ACHN (cell line): ENCODE data around the gene MYO9A.
"Not testable (repeated sequence)": the region's sequence is repeated elsewhere in the genome, so short reads cannot be mapped to it uniquely, and the experiment has no call there.

ENCODE experiments used
- DNase-seq: peaks from one replicate; pipeline ENCODE4 v3.0.0-alpha.2; 2015
- in situ Hi-C: cut with HindIII; loops from 2 replicates; pipeline ENCODE4 v1.10.0; 2017; ENCODE audit warnings: low sequenced_read_pairs, low pct_ligation_motif_present, low pct_unique_long_range_greater_than_20kb

The MYO9A gene

DNA sequence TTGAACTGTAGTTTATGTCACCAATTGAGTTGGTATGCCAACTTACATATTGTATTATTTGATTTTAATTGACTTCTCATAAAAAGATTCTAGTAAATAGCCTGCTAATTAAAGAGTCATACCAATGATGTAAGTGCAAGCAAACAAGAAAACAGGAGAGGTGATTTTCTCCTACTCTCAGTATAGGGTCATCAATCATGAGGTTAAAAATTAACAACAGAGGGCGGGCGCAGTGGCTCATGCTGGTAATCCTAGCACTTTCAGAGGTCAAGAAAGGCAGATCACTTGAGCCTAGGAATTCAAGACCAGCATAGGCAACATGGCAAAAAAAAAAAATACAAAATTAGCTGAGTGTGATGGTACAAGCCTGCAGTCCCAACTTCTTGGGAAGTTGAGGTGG is 108.7 kb downstream of the MYO9A start:
- in situ Hi-C loops, result no loop called here
- peak; percentile 77 for DNase-seq

- in situ Hi-C loops, result no loop called here
- DNase-seq, result no peak
These were observed 111.6 kb downstream of the MYO9A start for GRCh38 chr15:72006382-72006781.

- in situ Hi-C loops, result no loop called here
- DNase-seq, result no peak
These were observed 112.5 kb downstream of the MYO9A start for GRCh38 chr15:72005483-72005882.

GRCh38 chr15:71999807-72000206 is 118.1 kb downstream of the MYO9A start:
- in situ Hi-C loops, result no loop called here
- no peak for DNase-seq

DNA sequence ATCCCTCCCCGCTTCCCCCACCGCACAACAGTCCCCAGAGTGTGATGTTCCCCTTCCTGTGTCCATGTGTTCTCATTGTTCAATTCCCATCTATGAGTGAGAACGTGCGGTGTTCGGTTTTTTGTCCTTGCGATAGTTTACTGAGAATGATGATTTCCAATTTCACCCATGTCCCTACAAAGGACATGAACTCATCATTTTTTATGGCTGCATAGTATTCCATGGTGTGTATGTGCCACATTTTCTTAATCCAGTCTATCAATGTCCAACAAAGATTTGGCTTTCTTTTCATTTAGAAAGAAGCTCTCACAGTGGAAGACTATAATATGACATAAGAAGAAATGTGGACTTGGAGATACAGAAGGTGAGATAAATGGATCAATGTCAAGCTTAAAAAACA is 119.2 kb downstream of the MYO9A start:
- in situ Hi-C loops, DNase-seq: not testable (repeated sequence)

DNA sequence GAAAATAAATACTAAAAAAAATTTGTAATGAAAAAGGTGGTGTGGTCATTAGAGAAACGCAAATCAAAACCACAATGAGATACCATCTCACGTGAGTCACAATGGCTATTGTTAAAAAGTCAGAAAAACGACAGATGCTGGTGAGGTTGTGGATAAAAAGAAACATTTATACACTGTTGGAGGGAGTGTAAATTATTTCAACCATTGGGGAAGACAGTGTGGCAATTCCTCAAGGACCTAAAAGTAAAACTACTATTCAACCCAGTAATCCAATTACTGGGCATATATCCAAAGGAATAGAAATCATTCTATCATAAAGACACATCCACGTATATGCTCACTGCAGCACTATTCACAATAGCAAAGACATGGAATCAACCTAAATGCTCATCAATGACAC is 120.3 kb downstream of the MYO9A start:
- in situ Hi-C loops, result no loop called here

DNA sequence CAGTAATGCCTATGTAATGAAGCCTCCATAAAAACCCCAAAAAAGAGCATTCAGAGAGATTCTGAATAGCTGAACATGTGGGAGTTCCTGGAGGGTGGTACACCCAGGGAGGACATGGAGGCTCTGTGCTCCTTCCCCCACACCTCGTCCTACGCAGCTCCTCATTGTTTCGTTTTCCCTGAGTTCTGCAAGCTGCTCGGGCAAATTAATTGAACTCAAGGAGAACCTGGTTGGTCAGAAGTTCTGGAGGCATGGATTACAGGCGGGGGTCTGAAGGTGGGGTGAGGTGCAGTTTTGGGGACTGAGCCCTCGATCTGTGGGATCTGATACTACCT is 142.2 kb downstream of the MYO9A start:
- DNase-seq, result no peak
- in situ Hi-C loops, result no loop called here

More for the DNA sequence above, 120.3 kb downstream of the MYO9A start:
- no peak for DNase-seq

DNA sequence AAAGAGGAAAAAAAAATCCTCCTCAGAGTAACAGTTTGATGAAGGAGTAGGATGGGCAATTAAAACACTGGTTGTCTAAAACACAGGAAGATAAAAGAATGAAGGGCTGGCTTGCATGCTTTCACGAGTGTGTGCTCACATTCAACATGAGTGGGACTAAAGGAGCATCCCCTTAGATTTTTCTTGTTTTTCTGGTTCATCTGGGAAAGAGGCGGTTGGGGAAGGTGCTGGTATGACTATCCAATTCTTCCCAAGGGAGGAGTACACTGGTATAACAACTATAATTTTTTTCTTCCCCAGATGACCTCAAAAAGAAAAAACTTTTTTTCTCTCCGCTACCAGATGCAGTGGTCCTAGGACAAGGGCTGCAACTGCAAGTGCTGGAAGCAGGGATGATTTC is 143.7 kb downstream of the MYO9A start:
- DNase-seq, result no peak
- in situ Hi-C loops, result no loop called here

DNA sequence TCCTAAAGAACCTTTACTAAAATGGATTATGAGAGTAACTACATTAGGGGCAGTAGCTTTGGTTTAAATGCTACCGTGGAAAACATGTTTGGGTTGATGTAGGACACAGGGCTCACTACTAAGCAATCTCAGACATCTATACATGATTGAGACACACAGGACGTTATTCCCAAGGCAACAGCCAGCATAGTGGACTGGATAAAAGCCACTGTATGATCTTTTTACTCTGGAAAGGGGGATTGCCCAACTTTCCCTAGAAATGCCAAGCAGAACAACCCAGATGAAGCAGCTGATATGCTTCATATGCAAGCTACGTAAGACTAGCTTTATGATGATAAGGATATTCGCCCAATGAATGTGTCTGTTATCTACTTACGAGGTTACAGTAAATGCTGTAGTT is 144.6 kb downstream of the MYO9A start:
- no peak for DNase-seq
- in situ Hi-C loops, result no loop called here

- no peak for DNase-seq
- in situ Hi-C loops, result no loop called here
These were observed 146.0 kb downstream of the MYO9A start for GRCh38 chr15:71971905-71972304.

GRCh38 chr15:71970435-71970834 is 147.5 kb downstream of the MYO9A start:
- DNase-seq, result no peak
- in situ Hi-C loops, result no loop called here

GRCh38 chr15:71962537-71962936 is 155.4 kb downstream of the MYO9A start:
- in situ Hi-C loops, result no loop called here
- no peak for DNase-seq

DNA sequence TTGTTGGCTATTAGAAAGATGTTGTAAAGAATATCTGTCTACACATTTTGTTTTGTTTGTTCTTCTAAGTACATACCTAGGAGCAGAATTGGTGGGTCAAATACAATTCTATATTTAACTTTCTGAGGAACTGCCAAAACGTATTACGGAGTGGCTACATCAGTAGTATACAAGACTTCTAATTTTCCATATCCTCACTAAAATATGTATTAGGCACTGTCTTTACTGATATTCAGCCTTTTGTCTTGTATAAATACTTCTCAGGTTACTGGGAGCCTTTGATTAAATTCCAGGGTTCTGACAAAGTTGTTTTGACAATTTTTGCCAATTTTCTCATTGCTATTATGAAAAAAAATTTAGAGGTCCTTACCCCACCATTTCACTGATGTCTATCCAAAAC is 160.9 kb downstream of the MYO9A start:
- no peak for DNase-seq
- in situ Hi-C loops, result no loop called here

DNA sequence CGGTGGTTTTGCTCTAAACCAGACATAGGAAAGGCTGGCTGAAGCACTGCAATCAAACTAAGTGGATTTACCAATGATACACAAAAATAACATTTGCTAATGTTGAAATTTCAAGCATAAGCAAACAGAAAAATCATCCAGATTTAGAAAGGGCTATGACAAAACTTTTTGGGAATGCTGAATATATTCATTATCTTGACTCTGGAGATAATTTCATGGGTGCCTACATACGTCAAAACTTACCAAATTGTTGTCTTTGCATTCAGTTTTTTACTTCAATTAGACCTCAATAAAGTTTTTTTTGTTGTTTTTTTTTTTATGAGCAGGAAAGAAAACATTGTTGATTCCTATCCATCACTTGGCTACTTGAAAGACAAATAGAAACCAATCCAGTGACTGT is 166.8 kb downstream of the MYO9A start:
- in situ Hi-C loops, result no loop called here
- DNase-seq, result no peak

- in situ Hi-C loops, result no loop called here
- no peak for DNase-seq
These were observed 172.9 kb downstream of the MYO9A start for GRCh38 chr15:71945012-71945411.

- no peak for DNase-seq
- in situ Hi-C loops, result no loop called here
These were observed 174.1 kb downstream of the MYO9A start for GRCh38 chr15:71943806-71944205.

DNA sequence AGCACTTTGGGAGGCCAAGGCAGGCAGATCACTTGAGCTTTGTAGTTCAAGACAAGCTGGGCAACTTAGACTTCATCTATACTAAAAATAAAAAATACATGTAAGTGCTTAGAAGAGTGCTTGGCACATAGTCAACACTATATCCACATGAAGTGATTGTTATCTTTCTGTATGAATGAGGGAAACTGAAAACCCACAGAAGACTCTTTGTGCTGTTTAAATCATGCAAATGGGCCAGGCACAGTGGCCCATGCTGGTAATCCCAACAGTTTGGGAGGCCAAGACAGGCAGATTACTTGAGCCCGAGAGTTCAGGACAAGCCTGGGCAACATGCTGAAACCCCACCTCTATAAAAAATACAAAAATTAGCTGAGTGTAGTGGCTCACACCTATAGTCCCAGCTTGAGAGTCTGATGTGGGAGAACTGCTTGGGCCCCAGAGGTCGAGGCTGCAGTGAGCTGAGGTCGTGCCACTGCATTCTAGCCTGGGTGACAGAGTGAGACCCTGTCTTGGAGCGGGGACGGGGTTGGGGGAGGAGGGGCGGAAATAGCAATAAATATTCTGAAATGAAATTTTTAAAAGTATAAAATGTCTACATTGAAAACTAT is 177.9 kb downstream of the MYO9A start:
- in situ Hi-C loops, result no loop called here
- DNase-seq, result no peak

GRCh38 chr15:71937650-71938311 is 180.2 kb downstream of the MYO9A start:
- no peak for DNase-seq
- in situ Hi-C loops, result no loop called here

DNA sequence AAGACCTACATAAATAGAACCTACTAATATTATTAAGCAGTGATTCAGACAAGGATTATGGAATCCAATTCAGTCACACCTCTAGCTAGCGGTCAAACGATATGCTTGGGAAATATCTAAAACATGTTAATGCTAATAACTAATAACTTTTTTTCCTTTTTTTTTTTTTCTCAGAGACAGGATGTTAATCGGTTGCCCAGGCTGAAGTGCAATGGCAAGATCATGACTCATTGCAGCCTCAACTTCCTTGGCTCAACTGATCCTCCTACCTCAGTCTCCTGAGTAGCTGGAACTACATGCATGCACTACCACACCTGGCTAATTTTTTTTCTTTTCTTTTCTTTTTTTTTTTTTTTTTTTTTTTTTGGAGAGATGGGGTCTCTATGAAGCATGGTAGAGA is 183.5 kb downstream of the MYO9A start:
- in situ Hi-C loops, result no loop called here
- DNase-seq, result peak; percentile 1

- in situ Hi-C loops, result no loop called here
- DNase-seq, result no peak
These were observed 185.3 kb downstream of the MYO9A start for GRCh38 chr15:71932689-71933088.

- in situ Hi-C loops, result no loop called here
- no peak for DNase-seq
These were observed 186.7 kb downstream of the MYO9A start for GRCh38 chr15:71931261-71931660.
